ENCODE data around the gene ABCA2. TPM values are rescaled to one million over a fixed set of nuclear protein-coding genes. Genes with fewer than 3 reads are reported as not detected.
A peak's percentile ranks its signal among the peaks of the same experiment; 100 is the strongest.

The ABCA2 gene
- total and polyA plus RNA-seq, 2 experiments from 2014 or later: 30.5 to 56.7 TPM

GRCh38 chr9:137053944-137054931, 26.2 kb upstream of the ABCA2 start, which contains the start of gene ENTPD2:
TSS of gene ENTPD2 (minus strand) at chr9:137054061. CDS start at chr9:137053997, 64 bp downstream.
- peaks cover 84% of the 10 kb centered on the region for H3K27me3 ChIP-seq
- H3K36me3 ChIP-seq: no peaks in the 10 kb centered on the region
- no peak for TF ChIP-seq CTCF (IDR thresholded peaks at IDR 0.05; ENCODE audit: low read depth, low read length)
- DNase-seq (ENCODE audit: low read depth in 1 of 2, low spot score in 1 of 2): no peak
- peak within 1 kb of the TSS; percentile 27 for H3K4me3 ChIP-seq
- no peak within 1 kb of the TSS for H3K27ac ChIP-seq
- no peaks in the 10 kb centered on the region for H3K9me3 ChIP-seq (ENCODE audit: low read depth)
- H3K4me1 ChIP-seq (ENCODE audit: low read depth): no peaks in the 10 kb centered on the region

DNA sequence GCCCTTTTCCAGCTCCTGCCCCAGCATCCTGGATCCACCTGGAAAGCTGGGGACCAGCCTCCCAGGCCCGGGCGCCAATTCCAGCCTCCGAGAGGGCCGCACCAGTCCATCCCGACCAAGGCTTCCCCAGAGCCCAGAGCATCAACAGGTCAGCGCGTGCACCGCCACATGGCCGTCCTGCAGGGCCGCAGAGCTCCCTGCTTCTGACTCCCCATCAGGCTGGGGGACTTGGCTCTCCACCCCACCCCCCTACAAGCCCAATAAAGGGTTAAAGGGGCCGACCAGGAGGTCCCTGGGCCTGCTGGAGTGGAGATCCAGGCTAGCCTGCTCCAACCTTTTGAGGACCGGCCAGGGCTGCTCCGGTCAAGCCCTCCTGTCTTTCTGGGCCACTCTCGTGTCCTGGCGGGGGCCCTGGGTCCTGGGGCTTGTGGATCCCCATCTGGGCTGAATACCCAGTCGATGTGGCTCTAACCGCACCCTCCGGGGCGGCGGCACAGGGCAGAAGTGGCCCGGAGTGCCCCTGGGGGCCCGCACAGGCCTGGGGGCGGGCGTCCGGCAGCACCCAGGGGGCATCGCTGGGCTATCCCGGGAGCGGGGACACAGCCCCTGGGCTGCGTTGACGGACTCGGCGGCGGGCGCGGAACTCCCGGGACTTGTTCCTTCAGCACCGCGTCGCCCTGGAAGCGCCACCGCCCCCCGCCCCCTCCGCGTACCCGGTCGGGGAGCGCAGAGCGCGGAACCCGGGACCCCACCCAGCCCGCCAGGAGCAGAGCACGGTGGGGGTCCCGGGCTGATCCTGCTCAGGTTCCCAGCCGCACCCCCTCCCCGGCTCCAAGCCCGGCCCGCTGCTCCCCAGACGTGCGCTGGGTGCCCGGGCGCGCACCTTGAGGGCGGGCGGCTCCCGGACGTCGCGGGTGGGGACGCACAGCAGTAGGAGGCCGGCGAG, 25.2 kb upstream of the ABCA2 start:
- peaks cover 89% of the 10 kb centered on the region for H3K27me3 ChIP-seq
- no peaks in the 10 kb centered on the region for H3K9me3 ChIP-seq (ENCODE audit: low read depth)
- no peaks in the 10 kb centered on the region for H3K36me3 ChIP-seq
- no peaks in the 10 kb centered on the region for H3K4me1 ChIP-seq (ENCODE audit: low read depth)
- H3K4me3 ChIP-seq: peak overlapping the region; percentile 27
- no peak overlapping the region for H3K27ac ChIP-seq
- DNase-seq (ENCODE audit: low read depth in 1 of 2, low spot score in 1 of 2): no peak
- TF ChIP-seq CTCF (IDR thresholded peaks at IDR 0.05; ENCODE audit: low read depth, low read length): no peak

- peaks cover 95% of the 10 kb centered on the region for H3K27me3 ChIP-seq
- TF ChIP-seq CTCF (IDR thresholded peaks at IDR 0.05; ENCODE audit: low read depth, low read length): no peak
- no peaks in the 10 kb centered on the region for H3K4me1 ChIP-seq (ENCODE audit: low read depth)
- H3K36me3 ChIP-seq: no peaks in the 10 kb centered on the region
- no peak overlapping the region for H3K4me3 ChIP-seq
- no peaks in the 10 kb centered on the region for H3K9me3 ChIP-seq (ENCODE audit: low read depth)
- H3K27ac ChIP-seq: no peak overlapping the region
- no peak for DNase-seq (ENCODE audit: low read depth in 1 of 2, low spot score in 1 of 2)
These were observed 24.3 kb upstream of the ABCA2 start for GRCh38 chr9:137052293-137052692.

DNA sequence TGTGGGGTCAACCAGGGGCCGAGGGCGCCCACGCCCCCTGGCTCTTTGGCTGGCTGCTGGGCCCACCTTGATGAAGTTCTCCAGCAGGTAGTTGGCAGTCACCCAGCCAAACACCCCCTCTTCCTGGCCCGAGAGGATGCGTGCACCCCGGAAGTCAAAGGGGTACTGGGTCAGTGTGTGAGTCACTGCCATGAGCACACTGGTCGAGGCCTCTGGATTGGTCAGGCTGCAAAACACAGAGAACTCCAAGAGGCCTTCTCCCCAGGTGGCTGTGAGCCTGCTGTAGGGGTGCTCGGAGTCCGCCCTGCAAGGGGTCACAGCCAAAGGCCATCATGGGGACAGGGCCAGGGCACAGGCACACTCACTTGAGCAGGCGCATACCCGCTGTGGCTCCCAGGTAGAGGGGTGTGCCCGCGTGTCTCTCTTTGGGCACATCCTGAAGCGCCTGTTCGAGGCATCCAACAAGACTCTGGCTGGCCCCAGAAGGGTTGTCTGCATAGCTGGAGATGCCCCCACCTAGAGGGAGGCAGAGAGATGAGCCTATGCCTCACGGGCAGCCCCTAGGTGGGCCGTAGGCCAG, 23.2 kb upstream of the ABCA2 start:
- Histone ChIP-seq H3K27me3 (peaks cover 93% of the 10 kb centered on the region), H3K4me3 (no peak overlapping the region), H3K27ac (no peak overlapping the region), H3K36me3 (no peaks in the 10 kb centered on the region), H3K9me3 (ENCODE audit: low read depth) (no peaks in the 10 kb centered on the region), H3K4me1 (ENCODE audit: low read depth) (no peaks in the 10 kb centered on the region)
- no peak for TF ChIP-seq CTCF (IDR thresholded peaks at IDR 0.05; ENCODE audit: low read depth, low read length)
- DNase-seq (ENCODE audit: low read depth in 1 of 2, low spot score in 1 of 2): no peak

DNA sequence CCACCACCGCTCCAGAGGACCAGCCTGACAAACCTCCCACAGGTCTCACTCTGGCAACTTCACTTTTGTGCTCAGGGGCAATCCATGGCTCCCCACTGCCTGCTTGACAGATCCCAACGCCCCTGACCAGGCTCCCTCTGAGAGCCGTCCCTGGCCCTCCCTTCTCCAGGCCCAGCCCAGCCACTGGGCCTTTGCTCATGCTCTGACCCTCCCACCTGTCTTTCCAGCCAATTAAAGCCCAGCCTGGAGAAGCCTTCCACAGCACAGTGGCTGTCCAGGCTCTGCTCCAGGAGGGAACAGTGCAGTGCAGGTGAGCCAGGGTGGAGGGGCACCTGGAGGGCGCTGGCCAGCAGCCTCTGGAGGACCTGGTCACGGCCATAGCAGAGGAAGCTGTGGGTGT, 22.5 kb upstream of the ABCA2 start:
- no peak overlapping the region for H3K4me3 ChIP-seq
- H3K36me3 ChIP-seq: no peaks in the 10 kb centered on the region
- no peak overlapping the region for H3K27ac ChIP-seq
- no peak for TF ChIP-seq CTCF (IDR thresholded peaks at IDR 0.05; ENCODE audit: low read depth, low read length)
- no peak for DNase-seq (ENCODE audit: low read depth in 1 of 2, low spot score in 1 of 2)
- H3K9me3 ChIP-seq (ENCODE audit: low read depth): no peaks in the 10 kb centered on the region
- no peaks in the 10 kb centered on the region for H3K4me1 ChIP-seq (ENCODE audit: low read depth)
- peaks cover 87% of the 10 kb centered on the region for H3K27me3 ChIP-seq

Data from cardiac muscle cell (in vitro differentiated cells and primary cell).